SK-N-SH (cell line): ENCODE measurements around the gene UBN2. TPM values are rescaled to one million over a fixed set of nuclear protein-coding genes. Genes with fewer than 3 reads are reported as not detected.
A peak's percentile ranks its signal among the peaks of the same experiment; 100 is the strongest.

Experiments used
- CTCF ChIA-PET: fragments of 300-600, 350-600 bp; formaldehyde crosslinking; extraction: SDS; loops from one replicate; lab custom pipeline; 2021; lab: Yijun Ruan, JAX
- POLR2A ChIA-PET: fragments of 350-600 bp; sonication (Branson Sonifier 250); formaldehyde crosslinking; extraction: SDS; loops from one replicate; lab custom pipeline; 2020; ENCODE audit warnings: antibody characterized with exemption, inconsistent platforms; lab: Yijun Ruan, JAX
- DNase-seq: peaks from one replicate; pipeline ENCODE4 v3.0.0; 2012
- H2AFZ ChIP-seq: fragments of 200-600 bp; sonication (generic); 2 replicates; pipeline ENCODE4 v1.8.1; 2016; ENCODE audit warnings: antibody characterized with exemption, mild to moderate bottlenecking, low read depth
- H3F3A ChIP-seq: fragments of 200-600 bp; sonication (generic); replicated peaks from 2 replicates; pipeline ENCODE3; 2016; ENCODE audit warnings: antibody characterized with exemption, mild to moderate bottlenecking; ENCODE audit not compliant: insufficient read depth
- H3K27ac ChIP-seq, 2 experiments: fragments of 200-500 bp in 1 of 2; fragments of 200-600 bp in 1 of 2; sonication (Bioruptor generic) in 1 of 2; sonication (generic), shearing (Covaris generic) in 1 of 2; 2 replicates each; pipeline versions ENCODE4 v1.5.1 to v1.6.1; 2014 to 2016; ENCODE audit warnings: low read depth in 2 of 2, inconsistent platforms in 1 of 2, low read length in 1 of 2, mild to moderate bottlenecking in 1 of 2, mixed read lengths in 1 of 2
- H3K27me3 ChIP-seq: fragments of 200-600 bp; sonication (generic), shearing (Covaris generic); 2 replicates; pipeline ENCODE4 v1.6.1; 2016; ENCODE audit warnings: mixed run types; ENCODE audit not compliant: insufficient read depth
- H3K36me3 ChIP-seq, 2 experiments: fragments of 200-500 bp in 1 of 2; fragments of 200-600 bp in 1 of 2; sonication (Bioruptor generic) in 1 of 2; sonication (generic) in 1 of 2; replicated peaks in 1 of 2; 2 replicates each; pipeline versions ENCODE3 to v1.5.1; 2014 to 2016; ENCODE audit warnings: low read length in 1 of 2, mild to moderate bottlenecking in 1 of 2; ENCODE audit not compliant: insufficient read depth in 2 of 2, control insufficient read depth in 1 of 2
- H3K4me1 ChIP-seq, 2 experiments: fragments of 200-500 bp in 1 of 2; fragments of 200-600 bp in 1 of 2; sonication (Bioruptor generic) in 1 of 2; sonication (generic), shearing (Covaris generic) in 1 of 2; 2 replicates each; pipeline versions ENCODE4 v1.5.1 to v1.6.1; 2014 to 2016; ENCODE audit warnings: low read depth in 1 of 2, low read length in 1 of 2, mixed run types in 1 of 2; ENCODE audit not compliant: insufficient read depth in 2 of 2, control insufficient read depth in 1 of 2
- H3K4me2 ChIP-seq: fragments of 200-600 bp; sonication (generic), shearing (Covaris generic); 2 replicates; pipeline ENCODE4 v1.6.1; 2017; ENCODE audit warnings: mixed run types
- H3K4me3 ChIP-seq, 2 experiments: fragments of 200-500 bp in 1 of 2; fragments of 200-600 bp in 1 of 2; sonication (Bioruptor generic) in 1 of 2; sonication (generic), shearing (Covaris generic) in 1 of 2; 2 replicates each; pipeline versions ENCODE4 v1.5.1 to v1.8.1; 2014 to 2016; ENCODE audit warnings: low read depth in 2 of 2, inconsistent platforms in 1 of 2, low read length in 1 of 2, mild to moderate bottlenecking in 1 of 2, mixed read lengths in 1 of 2, moderate library complexity in 1 of 2
- H3K79me2 ChIP-seq: fragments of 200-600 bp; sonication (generic); 2 replicates; pipeline ENCODE4 v1.8.1; 2017; ENCODE audit warnings: mild to moderate bottlenecking; ENCODE audit not compliant: insufficient read depth
- H3K9ac ChIP-seq: fragments of 200-600 bp; sonication (generic); 2 replicates; pipeline ENCODE4 v1.6.1; 2017; ENCODE audit warnings: mixed run types
- H3K9me2 ChIP-seq: fragments of 200-600 bp; sonication (generic); 2 replicates; pipeline ENCODE4 v1.6.1; 2017; ENCODE audit warnings: mixed run types
- H3K9me3 ChIP-seq: fragments of 200-600 bp; sonication (generic); 2 replicates; pipeline ENCODE4 v1.6.1; 2017; ENCODE audit warnings: mixed run types, mild to moderate bottlenecking, moderate library complexity
- H4K20me1 ChIP-seq: fragments of 200-600 bp; sonication (generic); 2 replicates; pipeline ENCODE4 v1.6.1; 2017; ENCODE audit warnings: mild to moderate bottlenecking, mixed run types; ENCODE audit not compliant: insufficient read depth
- FOSL2 ChIP-seq: IDR thresholded peaks from 2 replicates; pipeline ENCODE4 v1.4.0; 2012; ENCODE audit warnings: low read depth, mild to moderate bottlenecking, moderate library complexity, borderline replicate concordance
- JUND ChIP-seq: IDR thresholded peaks from 2 replicates; pipeline ENCODE4 v1.4.0; 2012
- MEF2A ChIP-seq: IDR thresholded peaks from 2 replicates; pipeline ENCODE4 v1.4.0; 2012; ENCODE audit warnings: low read depth, borderline replicate concordance
- MXI1 ChIP-seq: IDR thresholded peaks from 2 replicates; pipeline ENCODE4 v1.6.1; 2012; ENCODE audit warnings: mild to moderate bottlenecking, low read depth, low read length, improper control_type of control experiment
- NRF1 ChIP-seq: IDR thresholded peaks from 2 replicates; pipeline ENCODE4 v1.6.1; 2012; ENCODE audit warnings: low read depth, mild to moderate bottlenecking, low read length
- PBX3 ChIP-seq: IDR thresholded peaks from 2 replicates; pipeline ENCODE4; 2012
- RAD21 ChIP-seq: IDR thresholded peaks from 2 replicates; pipeline ENCODE4 v1.6.1; 2012; ENCODE audit warnings: mild to moderate bottlenecking, low read length
- RXRA ChIP-seq: IDR thresholded peaks from 2 replicates; pipeline ENCODE4 v1.4.0; 2012; ENCODE audit warnings: low read depth, mild to moderate bottlenecking, borderline replicate concordance
- TEAD4 ChIP-seq: IDR thresholded peaks from 2 replicates; pipeline ENCODE4 v1.4.0; 2012; ENCODE audit warnings: mild to moderate bottlenecking, borderline replicate concordance; ENCODE audit not compliant: insufficient read depth
- USF1 ChIP-seq: IDR thresholded peaks from 2 replicates; pipeline ENCODE4 v1.4.0; 2012; ENCODE audit warnings: low read depth, borderline replicate concordance
- YY1 ChIP-seq: IDR thresholded peaks from 2 replicates; pipeline ENCODE4 v1.4.0; 2012; ENCODE audit warnings: low read depth, mild to moderate bottlenecking
- WGBS: methylation state at CpG from one replicate; pipeline ENCODE4 v1.1.6; 2017; ENCODE audit warnings: low lambda C conversion rate; 5-methylcytosine and 5-hydroxymethylcytosine counted together
- polyA plus RNA-seq, 3 experiments: library from polyadenylated mRNA; depleted of rRNA; stranded (reverse); fragments of >200 nt; gene quantifications; 2 replicates each; pipeline ENCODE4 v1.2.3, GENCODE V29; 2012

The UBN2 gene
- polyA plus RNA-seq, 1 of the 3 experiments (the other 2 are of a cell fraction), result 2.0 TPM

GRCh38 chr7:139232377-139232717 lies 1.3 kb downstream of the UBN2 start:
- peaks cover 54% of the 10 kb centered on the region for H3K79me2 ChIP-seq
- H3K36me3 ChIP-seq, result peaks cover 6 to 11% of the 10 kb centered on the region in 2 experiments
- WGBS, result 2% methylated on average over 8 of the region's 8 CpGs
- TF ChIP-seq PBX3 (no peak), MXI1 (0 out of 2 replicates have a peak, but pooled peaks have one; percentile 9)
- TF ChIP-seq, all 33 proteins: peak for 1
- Histone ChIP-seq H3F3A (peaks cover 11% of the 10 kb centered on the region), H3K9me2 (no peaks in the 10 kb centered on the region), H3K4me3 (peak overlapping the region; percentile 99 to 100), H3K9ac (peak overlapping the region; percentile 60), H3K27ac (peak overlapping the region; percentile 23 to 99; a peak in 3 of 4 replicates), H3K4me2 (peak overlapping the region; percentile 92), H3K27me3 (no peaks in the 10 kb centered on the region), H2AFZ (peak overlapping the region; percentile 49; the same call in 1 of the 2 replicates), H3K9me3 (no peaks in the 10 kb centered on the region), H4K20me1 (peaks cover 27% of the 10 kb centered on the region), H3K4me1 (peaks cover 0 to 29% of the 10 kb centered on the region in 2 experiments; a peak in 2 of 4 replicates)
- CTCF ChIA-PET, result interaction anchor here (1.0 to 1.7 kb wide), 4 partner anchors 10 to 215 kb away, joined by 3 to 7 read pairs (median 5); no protein-coding TSS in a partner anchor
- DNase-seq, result no peak
- POLR2A ChIA-PET, result no interaction called here

- peaks cover 54% of the 10 kb centered on the region for H3K79me2 ChIP-seq
- no peak for DNase-seq
Measured at GRCh38 chr7:139232904-139233303, 1.9 kb downstream of the UBN2 start.

More at GRCh38 chr7:139232904-139233303, 1.9 kb downstream of the UBN2 start:
- POLR2A ChIA-PET, result no interaction called here
- Histone ChIP-seq H3K4me2 (peak overlapping the region; percentile 92), H3K27ac (peak overlapping the region in 1 of 2 experiments; percentile 23), H3K9me3 (no peaks in the 10 kb centered on the region), H3K36me3 (peaks cover 12 to 17% of the 10 kb centered on the region in 2 experiments), H3K4me3 (peak overlapping the region; percentile 99 to 100), H4K20me1 (peaks cover 27% of the 10 kb centered on the region), H3K9ac (peak overlapping the region; percentile 60; the same call in 1 of the 2 replicates), H3K9me2 (no peaks in the 10 kb centered on the region), H3K27me3 (no peaks in the 10 kb centered on the region), H3K4me1 (peaks cover 0 to 29% of the 10 kb centered on the region in 2 experiments; a peak in 2 of 4 replicates), H2AFZ (no peak overlapping the region), H3F3A (peaks cover 11% of the 10 kb centered on the region)
- TF ChIP-seq USF1, result no peak
- no peak for TF ChIP-seq PBX3
- TF ChIP-seq NRF1, result no peak
- no peak for TF ChIP-seq MEF2A
- no peak for TF ChIP-seq JUND
- no peak for TF ChIP-seq RAD21
- no peak for TF ChIP-seq TEAD4
- TF ChIP-seq RXRA, result no peak
- TF ChIP-seq FOSL2, result no peak
- no peak for TF ChIP-seq YY1
- CTCF ChIA-PET, result interaction anchor here (1.0 to 1.7 kb wide), 3 partner anchors 9 to 107 kb away, joined by 3 to 7 read pairs (median 5); no protein-coding TSS in a partner anchor
- 39% methylated on average over 2 of the region's 2 CpGs for WGBS
